Sigmoid colon (tissue), 7 donors: Measurements from ENCODE around the gene KDM6A. TPM values are rescaled to one million over a fixed set of nuclear protein-coding genes. Genes with fewer than 3 reads are reported as not detected.
"Not testable (repeated sequence)": the region's sequence is repeated elsewhere in the genome, so short reads cannot be mapped to it uniquely, and the experiment has no call there.

Experiments
- DNase-seq: peaks from one replicate; pipeline ENCODE4 v3.0.0-alpha.2; 2019
- H3K27ac ChIP-seq, 4 donors: fragments of 200-600 bp; sonication (generic); one replicate each; pipeline ENCODE4 v1.5.1; 2016 to 2019; ENCODE audit warnings: mild to moderate bottlenecking in 1 of 4
- H3K27me3 ChIP-seq, 3 donors: fragments of 200-600 bp; sonication (generic); one replicate each; pipeline ENCODE4 v1.5.1; 2019; ENCODE audit warnings: mild to moderate bottlenecking in 1 of 3
- H3K36me3 ChIP-seq, 4 donors: fragments of 200-600 bp; sonication (generic); one replicate each; pipeline ENCODE4 v1.5.1; 2016 to 2019
- H3K4me1 ChIP-seq, 4 donors: fragments of 200-600 bp; sonication (generic); one replicate each; pipeline ENCODE4 v1.5.1; 2017 to 2019
- H3K4me3 ChIP-seq, 4 donors: fragments of 200-600 bp; sonication (generic); one replicate each; pipeline ENCODE4 v1.5.1; 2017 to 2019; ENCODE audit warnings: mild to moderate bottlenecking in 2 of 4, moderate library complexity in 1 of 4
- H3K9me3 ChIP-seq, 4 donors: fragments of 200-600 bp in 3 of 4; sonication (generic) in 3 of 4; one replicate each; pipeline versions ENCODE4 v1.5.1 to v1.6.1; 2013 to 2019
- CTCF ChIP-seq, 4 experiments: fragments of 450-650 bp in 3 of 4; fragments of 200-600 bp in 1 of 4; IDR thresholded peaks; one replicate each; pipeline ENCODE4 v1.5.1; 2016 to 2019; ENCODE audit warnings: antibody characterized with exemption in 4 of 4, mild to moderate bottlenecking in 3 of 4, moderate library complexity in 2 of 4
- EP300 ChIP-seq, 4 donors: sonication (generic); formaldehyde crosslinking; IDR thresholded peaks; one replicate each; pipeline ENCODE4 v1.6.1; 2017; ENCODE audit warnings: antibody characterized with exemption in 4 of 4
- POLR2A ChIP-seq, 2 donors: fragments of 450-650 bp; IDR thresholded peaks; one replicate each; pipeline ENCODE4 v1.6.1; 2016; ENCODE audit warnings: antibody characterized with exemption in 2 of 2, mild to moderate bottlenecking in 2 of 2, moderate library complexity in 2 of 2
- POLR2AphosphoS5 ChIP-seq, 4 donors: sonication (generic); formaldehyde crosslinking; IDR thresholded peaks; one replicate each; pipeline ENCODE4 v1.6.1; 2017; ENCODE audit warnings: antibody characterized with exemption in 4 of 4
- WGBS, 2 donors: extraction: QIAGEN DNeasy Blood & Tissue Kit; methylation state at CpG; one replicate each; pipeline ENCODE4 v1.1.7; 2013; 5-methylcytosine and 5-hydroxymethylcytosine counted together
- intact Hi-C: fragments of 100-400 bp; cut with DNase I; formaldehyde crosslinking; loops from one replicate; pipeline ENCODE4 v1.15.1; 2023
- polyA plus RNA-seq, 3 donors: library from polyadenylated mRNA; stranded (reverse); fragments of 200-250 nt; gene quantifications; one replicate each; pipeline ENCODE4 v1.2.3, GENCODE V29; 2013
- total RNA-seq, 4 donors: library from RNA; depleted of rRNA; stranded (reverse); fragments of >200 nt; gene quantifications; one replicate each; pipeline ENCODE4 v1.1.0, GENCODE V29; 2016
- donor health status: healthy with polysubstance abuse.
- donor health status: Bipolar disorder and iron deficiency.
- donor health status: healthy.

The KDM6A gene
- total and polyA plus RNA-seq, 7 donors: 8.6 to 35.7 (median 17.9) TPM

- no peak overlapping the region for H3K4me3 ChIP-seq
- no peak for DNase-seq
- no peaks in the 10 kb centered on the region for H3K36me3 ChIP-seq
- 85 to 87% methylated on average over 3 of the region's 3 CpGs for WGBS, 2 donors
- H3K9me3 ChIP-seq: no peaks in the 10 kb centered on the region
- no peaks in the 10 kb centered on the region for H3K27me3 ChIP-seq
- intact Hi-C loops: no loop called here
- peaks cover 0 to 17% (median 5%) of the 10 kb centered on the region in 4 donors for H3K4me1 ChIP-seq
- H3K27ac ChIP-seq: no peak overlapping the region
- TF ChIP-seq POLR2A (IDR thresholded peaks at IDR 0.05) (no peak), POLR2AphosphoS5 (IDR thresholded peaks at IDR 0.05) (no peak), EP300 (IDR thresholded peaks at IDR 0.05) (no peak), CTCF (IDR thresholded peaks at IDR 0.05) (no peak)
These were observed 158.9 kb downstream of the KDM6A start for GRCh38 chrX:45031830-45032378.

GRCh38 chrX:45035071-45035470 is 162.1 kb downstream of the KDM6A start:
- no peak for TF ChIP-seq POLR2AphosphoS5 (IDR thresholded peaks at IDR 0.05)
- TF ChIP-seq CTCF (IDR thresholded peaks at IDR 0.05): no peak
- no peak for TF ChIP-seq POLR2A (IDR thresholded peaks at IDR 0.05)
- no peak for TF ChIP-seq EP300 (IDR thresholded peaks at IDR 0.05)
- Histone ChIP-seq H3K4me1 (peaks cover 0 to 17% (median 5%) of the 10 kb centered on the region in 4 donors), H3K36me3 (no peaks in the 10 kb centered on the region), H3K27ac (no peak overlapping the region), H3K27me3 (no peaks in the 10 kb centered on the region), H3K9me3 (no peaks in the 10 kb centered on the region), H3K4me3 (no peak overlapping the region)
- no peak for DNase-seq
- intact Hi-C loops: no loop called here
- 45 to 74% methylated on average over 2 of the region's 2 CpGs for WGBS, 2 donors

- DNase-seq: no peak
- no peaks in the 10 kb centered on the region for H3K9me3 ChIP-seq
- TF ChIP-seq POLR2A (IDR thresholded peaks at IDR 0.05) (no peak), EP300 (IDR thresholded peaks at IDR 0.05) (no peak), POLR2AphosphoS5 (IDR thresholded peaks at IDR 0.05) (no peak), CTCF (IDR thresholded peaks at IDR 0.05) (no peak)
- WGBS, 2 donors: 96 to 98% methylated on average over 4 of the region's 4 CpGs
- H3K27ac ChIP-seq: no peak overlapping the region
- H3K27me3 ChIP-seq: no peaks in the 10 kb centered on the region
- peaks cover 0 to 17% (median 4%) of the 10 kb centered on the region in 4 donors for H3K4me1 ChIP-seq
- H3K36me3 ChIP-seq: no peaks in the 10 kb centered on the region
- H3K4me3 ChIP-seq: no peak overlapping the region
- intact Hi-C loops: no loop called here
These were observed 163.2 kb downstream of the KDM6A start for GRCh38 chrX:45036161-45036560.

GRCh38 chrX:45040137-45040536 is 167.1 kb downstream of the KDM6A start:
- H3K9me3 ChIP-seq, H3K4me3 ChIP-seq, H3K27ac ChIP-seq, H3K36me3 ChIP-seq, intact Hi-C loops, H3K27me3 ChIP-seq, H3K4me1 ChIP-seq, DNase-seq: not testable (repeated sequence)
- 89 to 97% methylated on average over 21 of the region's 28 CpGs for WGBS, 2 donors

GRCh38 chrX:45046417-45046816 is 173.4 kb downstream of the KDM6A start:
- no peak overlapping the region for H3K27ac ChIP-seq
- intact Hi-C loops: no loop called here
- no peak overlapping the region for H3K4me3 ChIP-seq
- H3K36me3 ChIP-seq: no peaks in the 10 kb centered on the region
- WGBS, 2 donors: 76 to 90% methylated on average over 1 of the region's 1 CpG
- no peak for DNase-seq
- no peaks in the 10 kb centered on the region for H3K4me1 ChIP-seq
- H3K27me3 ChIP-seq: no peaks in the 10 kb centered on the region
- no peaks in the 10 kb centered on the region for H3K9me3 ChIP-seq
- no peak for TF ChIP-seq POLR2A (IDR thresholded peaks at IDR 0.05)
- TF ChIP-seq POLR2AphosphoS5 (IDR thresholded peaks at IDR 0.05): no peak
- TF ChIP-seq CTCF (IDR thresholded peaks at IDR 0.05): no peak
- TF ChIP-seq EP300 (IDR thresholded peaks at IDR 0.05): no peak
